HG03460 (cell line): ENCODE results near the gene POU2F1.

Source experiments
- ATAC-seq: cut with Tn5 transposase; IDR thresholded peaks from one replicate; pipeline ENCODE4 v1.9.1; 2021; ENCODE audit not compliant: unreplicated experiment

POU2F1 gene

DNA sequence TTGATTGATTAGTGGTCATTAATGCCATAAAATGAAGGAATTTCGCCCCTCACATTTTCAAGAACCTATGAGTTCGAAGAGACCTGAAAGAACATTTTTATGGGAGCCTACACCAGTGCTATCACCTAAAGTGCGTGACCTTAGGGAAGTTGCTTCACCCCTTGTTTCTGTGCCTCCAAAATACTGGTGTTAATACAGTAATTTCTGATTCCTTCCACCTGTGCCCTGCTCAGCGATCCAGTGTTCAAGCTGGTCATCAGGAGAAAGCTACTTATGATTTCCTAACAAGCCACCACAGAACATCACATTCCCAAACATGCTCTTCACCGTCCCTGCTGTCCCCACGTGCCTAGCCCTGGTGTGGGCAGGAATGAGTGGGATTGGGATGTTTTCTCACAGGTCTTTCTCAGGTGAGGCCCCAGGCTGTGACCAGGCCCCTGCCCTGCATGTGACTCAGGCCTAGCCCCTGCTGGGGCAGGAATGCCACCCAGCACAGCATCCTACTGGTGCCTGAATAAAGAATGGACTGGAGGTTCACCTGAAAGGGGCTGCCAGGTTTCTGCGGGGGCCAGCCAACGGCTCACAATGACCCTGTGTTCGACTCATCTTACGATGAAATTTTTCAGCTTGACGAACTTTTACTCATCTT is 237.4 kb downstream of the POU2F1 start:
- ATAC-seq = no peak

DNA sequence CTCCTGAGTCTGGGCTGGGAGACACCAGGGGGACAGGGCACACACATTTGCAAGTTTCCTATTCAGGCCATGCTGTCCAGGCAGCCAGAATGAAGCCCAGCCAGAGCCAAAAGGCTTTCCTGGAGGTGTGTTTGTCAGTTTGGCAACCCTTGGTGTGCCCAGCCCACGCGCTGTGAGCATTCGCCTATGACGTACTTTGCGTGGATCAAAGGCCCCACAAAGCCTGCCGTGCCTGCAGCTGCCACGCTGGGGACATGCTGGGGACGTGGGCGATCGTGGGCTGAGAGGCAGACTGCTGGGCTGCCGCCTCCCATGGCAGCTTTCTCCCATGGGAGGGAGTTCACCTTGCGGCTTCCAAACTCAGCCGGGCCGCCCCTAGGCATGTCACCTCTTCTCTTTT is 240.2 kb downstream of the POU2F1 start:
- ATAC-seq = no peak

DNA sequence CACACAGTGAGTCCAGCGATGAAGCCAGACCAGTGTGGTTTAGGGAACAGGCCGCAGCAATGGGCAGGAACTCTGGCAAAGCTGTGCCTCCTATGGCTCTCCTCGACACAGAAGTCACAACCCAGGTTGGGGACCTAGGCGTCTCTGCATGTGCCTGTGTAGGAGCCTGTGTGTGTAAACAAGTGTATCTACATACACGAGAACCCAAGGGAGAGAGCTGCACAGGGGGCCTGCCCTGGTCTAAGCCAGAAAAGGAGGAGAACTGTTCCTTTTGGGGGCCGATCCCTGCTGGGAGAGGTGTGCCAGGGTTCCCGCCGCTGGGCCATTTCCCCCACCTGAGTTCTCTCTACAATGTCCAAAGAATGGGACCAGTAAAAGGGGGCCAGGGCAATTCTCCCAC is 241.7 kb downstream of the POU2F1 start:
- ATAC-seq = no peak

DNA sequence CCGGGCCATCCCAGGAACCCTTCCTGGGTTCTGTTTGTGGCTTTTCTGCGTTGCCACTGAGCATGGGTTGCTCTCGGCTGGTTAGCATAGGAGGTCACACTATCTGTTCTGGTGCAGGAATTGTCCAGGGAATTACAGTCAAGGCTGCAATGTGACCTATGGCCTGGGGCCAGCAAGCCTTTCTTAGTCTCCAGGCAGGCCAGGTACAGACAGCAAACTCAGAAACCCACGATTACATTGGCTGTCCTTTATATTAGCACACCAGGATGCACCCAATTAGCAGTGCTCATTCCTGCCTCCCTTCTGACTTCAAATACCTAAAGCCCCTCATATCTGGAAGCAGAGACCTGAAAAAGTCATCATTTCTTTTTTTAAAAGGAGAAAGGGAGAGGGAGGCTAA is 242.4 kb downstream of the POU2F1 start:
- no peak for ATAC-seq

DNA sequence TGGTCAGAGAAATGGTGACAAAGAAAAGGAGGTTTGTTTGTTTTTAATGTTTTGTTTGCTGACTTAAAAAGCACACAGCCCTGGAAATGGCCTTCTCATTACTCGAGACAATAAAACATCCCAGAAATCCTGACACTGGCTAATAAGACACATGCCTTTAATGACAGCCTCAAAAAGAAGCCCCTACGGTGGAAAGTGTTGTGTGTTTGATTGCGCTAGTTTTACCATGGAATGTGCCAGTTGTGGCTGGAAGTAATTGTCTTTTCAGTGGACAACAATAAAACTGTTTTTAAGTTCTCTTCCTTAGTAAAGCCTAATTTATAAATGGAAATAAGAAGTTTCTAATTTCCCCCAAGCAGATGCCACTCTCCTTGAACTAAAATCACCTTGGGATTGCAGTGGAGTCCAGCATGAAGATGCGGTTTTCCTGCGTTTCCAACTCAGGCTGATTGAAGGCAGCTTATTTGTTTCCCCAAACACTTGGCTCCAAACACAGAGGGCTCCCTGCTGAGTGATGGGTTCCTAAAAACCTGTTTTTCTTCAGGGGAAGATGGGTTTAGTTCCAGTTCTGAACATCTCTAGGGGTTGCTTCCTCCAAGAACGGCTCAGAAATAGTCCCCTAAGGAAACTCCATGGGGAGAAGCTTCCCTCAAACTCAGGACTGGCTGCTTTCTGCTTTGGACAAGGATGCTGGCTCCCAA is 243.3 kb downstream of the POU2F1 start:
- ATAC-seq = no peak

DNA sequence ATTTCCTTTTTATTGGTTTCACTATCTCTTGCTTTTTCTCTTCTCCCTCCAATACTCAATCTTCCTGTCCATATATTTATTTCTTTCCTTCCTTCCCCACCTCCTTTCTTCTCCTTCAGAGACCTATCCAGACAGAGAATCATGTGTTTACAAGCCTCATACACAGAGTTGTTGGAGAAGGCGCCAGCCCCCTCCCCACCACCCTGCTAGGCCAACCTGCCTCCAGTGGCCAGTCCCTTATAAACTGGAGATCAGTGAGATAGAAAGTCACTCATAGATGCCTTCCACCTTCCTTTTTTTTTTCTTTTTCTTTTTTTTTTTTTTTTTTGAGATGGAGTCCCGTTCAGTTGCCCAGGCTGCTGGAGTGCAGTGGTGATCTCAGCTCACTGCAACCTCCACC is 244.3 kb downstream of the POU2F1 start:
- no peak for ATAC-seq

DNA sequence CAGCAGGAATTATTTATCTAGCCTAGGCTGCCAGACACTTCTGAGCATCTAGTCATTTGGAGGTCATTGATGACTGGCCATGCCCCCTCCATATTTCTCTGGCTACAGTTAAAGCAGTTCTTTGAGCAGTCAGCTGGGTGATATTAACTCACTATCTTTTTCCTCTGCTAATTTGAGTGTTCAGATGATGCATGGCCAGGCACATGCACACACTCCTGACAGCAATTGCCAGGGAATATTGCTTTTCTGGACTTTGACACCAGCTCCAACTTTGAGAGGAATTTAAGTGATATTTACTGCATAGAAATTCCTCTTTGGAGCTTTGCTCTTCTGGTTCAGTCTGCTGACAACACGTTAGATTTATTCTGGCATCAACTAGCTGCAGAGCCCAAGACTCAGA is 245.1 kb downstream of the POU2F1 start:
- ATAC-seq = no peak

DNA sequence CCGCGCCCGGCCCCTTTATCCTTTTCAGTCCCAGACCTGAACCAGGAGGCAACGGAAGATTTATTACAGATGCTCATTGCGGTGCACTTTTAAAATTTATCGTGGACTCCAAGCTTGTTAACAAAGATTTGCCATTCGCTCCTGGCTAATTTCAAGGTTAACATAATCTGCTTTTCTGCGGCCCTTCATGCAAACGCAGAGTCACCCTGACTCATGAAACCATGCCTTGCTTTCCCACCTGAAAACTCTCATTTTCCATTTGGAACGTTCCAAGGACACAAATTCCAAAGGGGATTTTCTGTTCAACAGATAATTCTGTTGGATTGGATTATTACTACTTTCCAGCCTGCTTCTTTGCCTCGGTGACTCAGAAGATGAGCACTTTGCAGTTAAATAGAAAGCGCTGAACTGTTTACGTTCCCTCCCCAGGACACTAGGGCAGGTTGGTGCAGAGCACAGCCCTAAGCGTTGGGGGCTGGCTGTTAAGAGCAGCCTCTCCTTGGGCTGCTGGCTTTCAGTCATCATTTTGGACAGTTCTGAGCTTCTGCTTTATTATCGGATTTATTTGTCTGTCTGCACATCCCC is 246.5 kb downstream of the POU2F1 start:
- ATAC-seq = no peak

DNA sequence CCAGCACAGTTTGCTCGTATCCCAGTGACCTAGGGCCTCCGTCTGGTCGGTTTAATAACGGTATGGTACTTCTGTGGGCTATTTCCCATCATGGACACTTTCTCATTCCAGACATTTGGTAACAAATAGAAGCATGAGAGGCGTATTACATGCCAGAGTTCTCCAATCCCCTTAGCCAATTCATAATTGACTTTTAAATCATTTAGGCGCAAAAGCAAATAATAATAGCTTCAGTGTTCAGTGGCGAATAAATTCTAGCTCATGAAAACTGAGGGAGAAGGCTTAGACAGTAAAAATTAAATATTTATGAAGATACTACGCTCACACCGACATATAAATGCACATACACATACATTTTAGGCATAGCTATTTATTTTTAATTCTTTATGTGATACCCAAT is 247.1 kb downstream of the POU2F1 start:
- no peak for ATAC-seq

DNA sequence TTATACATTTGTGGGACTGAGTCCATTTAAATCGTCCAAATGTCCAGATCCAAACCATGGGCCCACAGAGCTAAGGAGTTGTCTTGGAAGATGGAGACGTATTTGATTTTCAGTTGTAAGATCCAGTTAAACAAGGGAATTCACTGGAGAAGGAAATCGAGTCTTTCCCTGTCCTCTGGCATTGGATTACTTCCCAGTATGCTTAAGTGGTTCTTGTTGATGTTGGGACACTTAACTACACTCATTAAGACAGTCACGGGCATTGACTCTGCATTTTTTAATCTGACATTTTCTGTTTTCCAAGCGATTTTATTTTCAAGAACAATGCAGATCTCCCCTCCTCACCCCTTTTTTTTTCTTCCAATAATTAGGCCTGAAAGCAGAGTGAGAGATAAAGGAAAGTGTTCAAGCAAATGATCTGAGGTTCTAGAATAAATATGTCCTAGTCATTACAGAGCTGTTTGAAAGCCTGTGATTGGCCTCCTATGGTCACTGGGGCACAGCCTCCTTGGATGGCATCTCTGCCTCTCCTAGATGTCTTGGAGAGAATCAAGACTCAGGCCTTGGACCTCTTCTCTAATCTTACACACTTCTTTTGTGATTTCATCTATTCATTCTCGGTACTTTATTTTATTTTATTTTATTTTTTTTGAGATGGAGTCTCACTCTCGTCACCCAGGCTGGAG is 248.7 kb downstream of the POU2F1 start:
- ATAC-seq = no peak

DNA sequence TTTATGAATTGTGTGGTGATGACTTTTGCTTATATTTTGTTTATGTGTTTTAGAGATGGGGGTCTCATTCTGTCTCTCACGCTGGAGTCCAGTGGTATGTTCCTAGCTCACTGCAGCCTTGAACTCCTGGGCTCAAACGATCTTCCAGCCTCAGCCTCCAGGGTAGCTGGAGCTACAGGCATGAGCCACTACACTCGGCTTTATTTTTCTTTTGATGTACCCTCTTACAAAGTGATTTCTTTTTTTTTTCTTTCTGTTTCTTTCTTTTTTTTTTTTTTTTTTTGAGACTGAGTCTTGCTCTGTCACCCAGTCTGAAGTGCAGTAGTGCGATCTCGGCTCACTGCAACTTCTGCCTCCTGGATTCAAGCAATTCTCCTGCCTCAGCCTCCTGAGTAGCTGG is 250.9 kb downstream of the POU2F1 start:
- ATAC-seq = no peak

DNA sequence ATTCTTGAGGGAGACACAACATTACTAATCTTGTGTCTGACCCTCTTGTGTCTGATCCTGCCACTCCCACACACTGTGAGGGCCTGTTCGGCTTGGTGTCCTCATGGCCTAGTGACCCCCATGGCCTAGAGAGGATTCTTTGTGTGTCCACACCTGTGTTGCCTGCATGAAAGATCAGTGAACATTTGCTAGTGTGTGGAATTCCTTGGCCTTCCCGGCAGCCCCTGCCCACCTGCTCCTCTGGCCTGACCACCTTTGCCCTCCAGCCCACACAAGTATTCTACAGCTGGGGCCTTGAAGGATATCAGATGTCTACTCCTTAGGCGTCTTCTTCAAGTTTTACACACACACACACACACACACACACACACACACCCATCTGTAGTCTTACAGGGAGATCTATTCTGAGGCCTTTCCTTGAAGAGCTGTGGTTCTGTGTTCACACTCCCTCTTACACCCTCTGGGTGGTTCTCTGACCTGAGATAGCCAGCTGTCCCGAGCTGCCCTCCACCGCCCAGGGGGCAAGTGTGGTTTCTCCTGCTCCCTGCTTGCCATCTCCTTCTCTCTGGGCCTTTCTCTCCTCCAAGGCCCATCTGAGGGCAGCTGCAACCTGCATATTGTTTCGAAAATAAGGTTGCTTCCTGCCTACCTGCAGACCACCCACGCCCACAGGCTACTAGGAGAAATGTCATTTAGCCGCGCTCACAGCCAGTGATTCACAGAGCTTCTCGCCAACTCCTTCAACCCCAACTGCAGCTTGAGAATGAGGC is 252.3 kb downstream of the POU2F1 start:
- no peak for ATAC-seq

DNA sequence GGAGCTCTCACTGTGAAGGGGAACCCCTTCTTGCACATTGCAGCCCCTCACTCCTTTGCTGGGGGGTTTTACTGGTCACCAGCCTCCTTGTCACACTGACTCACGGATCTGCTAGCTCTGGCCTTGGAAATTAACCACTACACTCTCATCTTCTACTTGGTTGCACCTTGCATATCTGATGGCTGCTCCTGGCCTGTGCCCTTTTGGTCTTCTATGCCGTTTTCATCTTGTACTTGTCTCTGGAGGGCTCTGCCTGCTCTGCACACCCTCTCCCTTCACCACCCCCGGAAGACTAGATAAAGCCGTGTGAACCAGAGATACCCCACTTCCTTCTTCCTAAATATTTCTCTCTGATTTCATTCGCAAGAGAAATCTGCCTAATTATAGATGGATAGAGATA is 253.1 kb downstream of the POU2F1 start:
- no peak for ATAC-seq

DNA sequence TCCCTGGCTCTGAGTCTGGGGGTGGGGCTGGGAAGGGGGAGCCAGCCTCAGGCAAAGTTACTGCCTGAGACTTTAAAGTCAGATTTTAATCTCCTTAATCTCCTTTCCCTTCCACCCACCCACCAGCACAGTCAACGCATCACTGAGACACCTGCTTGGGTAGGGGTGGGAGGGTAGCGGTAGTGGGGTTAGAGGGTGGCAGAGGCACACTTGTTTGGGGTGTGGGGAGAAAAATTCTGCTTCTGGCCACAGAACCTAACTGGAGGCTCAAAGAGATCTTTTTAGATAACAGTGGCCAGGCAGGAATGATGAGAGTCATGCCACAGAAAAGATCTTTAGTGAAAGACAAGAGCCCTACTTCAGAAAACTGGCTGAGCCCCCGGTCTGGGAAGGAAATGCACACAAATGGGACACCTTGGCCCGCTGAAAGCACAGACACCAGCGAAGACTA is 253.5 kb downstream of the POU2F1 start:
- ATAC-seq = no peak

DNA sequence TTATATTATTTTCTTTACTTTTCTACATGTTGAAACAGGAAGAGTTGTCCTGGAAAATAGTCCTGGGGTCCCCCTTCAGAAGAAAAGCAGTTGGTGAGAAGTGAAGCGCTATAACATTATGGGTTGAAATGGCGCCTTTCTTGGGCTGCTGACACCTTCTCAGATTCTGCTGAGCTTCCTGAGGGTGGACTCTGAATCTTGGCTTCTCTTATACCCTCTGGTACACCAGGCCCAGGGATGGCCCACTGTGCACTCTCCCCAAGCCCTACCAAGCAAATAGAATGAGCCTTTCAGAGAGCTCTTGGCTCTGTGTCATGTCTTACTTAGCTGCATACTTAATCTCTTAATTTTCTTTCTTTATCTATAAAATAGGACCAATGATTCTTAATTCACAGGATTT is 255.4 kb downstream of the POU2F1 start:
- ATAC-seq = no peak
